IMR-90 (cell line): ENCODE results near the gene NUDCD3. TPM values are rescaled to one million over a fixed set of nuclear protein-coding genes. Genes with fewer than 3 reads are reported as not detected.
A peak's percentile ranks its signal among the peaks of the same experiment; 100 is the strongest.

ENCODE experiments used
- ATAC-seq: fragments of 200-7000 bp; cut with Tn5 transposase; 2 replicates; pipeline ENCODE4 v1.9.1; 2020; ENCODE audit warnings: low read depth, mild to moderate bottlenecking, moderate library complexity
- BruUV-seq: library from RNA; stranded (reverse); fragments of 400-500 nt; replicated peaks from 2 replicates; lab custom pipeline; 2021; lab: Mats Ljungman, UMichigan
- CTCF ChIA-PET: fragments of 300-600 bp; formaldehyde crosslinking; extraction: SDS; loops from one replicate; lab custom pipeline; 2021; ENCODE audit warnings: antibody characterized with exemption; lab: Yijun Ruan, JAX
- POLR2A ChIA-PET: fragments of 300-600 bp; sonication (Branson Sonifier 250); formaldehyde crosslinking; loops from one replicate; lab custom pipeline; 2022; ENCODE audit warnings: antibody characterized with exemption; ENCODE audit not compliant: unreplicated experiment; lab: Charles Lee
- DNase-seq: peaks from one replicate; pipeline ENCODE4 v3.0.0; 2013
- H2AFZ ChIP-seq: replicated peaks from 2 replicates; pipeline ENCODE3; 2013; ENCODE audit warnings: low read length, mild to moderate bottlenecking; ENCODE audit not compliant: poor library complexity
- H2AK5ac ChIP-seq: 2 replicates; pipeline ENCODE4 v1.6.1; 2013; ENCODE audit warnings: low read depth, low read length, inconsistent platforms
- H2AK9ac ChIP-seq: replicated peaks from 2 replicates; pipeline ENCODE3; 2013; ENCODE audit warnings: mild to moderate bottlenecking, low read depth, low read length, moderate library complexity; ENCODE audit not compliant: poor library complexity
- H2BK120ac ChIP-seq: 2 replicates; pipeline ENCODE4 v1.6.1; 2013; ENCODE audit warnings: low read depth, low read length, inconsistent platforms
- H2BK15ac ChIP-seq: 3 replicates; pipeline ENCODE4 v1.6.1; 2013; ENCODE audit warnings: low read depth, low read length, inconsistent platforms
- H2BK20ac ChIP-seq: 2 replicates; pipeline ENCODE4 v1.6.1; 2013; ENCODE audit warnings: low read depth, mild to moderate bottlenecking, inconsistent platforms, low read length, moderate library complexity
- H2BK5ac ChIP-seq: 2 replicates; pipeline ENCODE4 v1.6.1; 2013; ENCODE audit warnings: mild to moderate bottlenecking, low read depth, low read length, inconsistent platforms; ENCODE audit not compliant: poor library complexity, severe bottlenecking
- H3K14ac ChIP-seq: replicated peaks from 2 replicates; pipeline ENCODE4 v1.6.1; 2013; ENCODE audit warnings: low read depth, low read length, inconsistent platforms
- H3K18ac ChIP-seq: 2 replicates; pipeline ENCODE4 v1.6.1; 2013; ENCODE audit warnings: low read depth, low read length, control low read depth
- H3K23ac ChIP-seq: 2 replicates; pipeline ENCODE4 v1.6.1; 2013; ENCODE audit warnings: low read depth, low read length, inconsistent platforms
- H3K27ac ChIP-seq: 2 replicates; pipeline ENCODE4 v1.5.1; 2013; ENCODE audit warnings: mild to moderate bottlenecking, control low read depth, low read length; ENCODE audit not compliant: insufficient read depth
- H3K27me3 ChIP-seq: 2 replicates; pipeline ENCODE4 v1.6.1; 2013; ENCODE audit warnings: low read length; ENCODE audit not compliant: control insufficient read depth, insufficient read depth
- H3K36me3 ChIP-seq: 2 replicates; pipeline ENCODE4 v1.6.1; 2013; ENCODE audit warnings: low read length, mixed read lengths; ENCODE audit not compliant: control insufficient read depth, insufficient read depth
- H3K4ac ChIP-seq: 2 replicates; pipeline ENCODE4 v1.6.1; 2013; ENCODE audit warnings: low read depth, low read length, inconsistent platforms
- H3K4me1 ChIP-seq: 2 replicates; pipeline ENCODE4 v1.6.1; 2013; ENCODE audit warnings: low read length, mixed read lengths; ENCODE audit not compliant: control insufficient read depth, insufficient read depth
- H3K4me2 ChIP-seq: 2 replicates; pipeline ENCODE4 v1.6.1; 2013; ENCODE audit warnings: low read depth, mild to moderate bottlenecking, control low read depth, low read length, moderate library complexity
- H3K4me3 ChIP-seq: 2 replicates; pipeline ENCODE4 v1.5.1; 2013; ENCODE audit warnings: low read depth, mild to moderate bottlenecking, control low read depth, low read length, moderate library complexity; ENCODE audit not compliant: insufficient read depth
- H3K56ac ChIP-seq: 2 replicates; pipeline ENCODE4 v1.6.1; 2013; ENCODE audit warnings: low read length, inconsistent platforms; ENCODE audit not compliant: insufficient read depth; ENCODE audit errors: extremely low read depth
- H3K79me1 ChIP-seq, 2 experiments: 2 replicates each; pipeline ENCODE4 v1.6.1; 2013; ENCODE audit warnings: low read length in 2 of 2, inconsistent platforms in 1 of 2, low read depth in 1 of 2
- H3K9ac ChIP-seq: 2 replicates; pipeline ENCODE4 v1.6.1; 2013; ENCODE audit warnings: low read depth, low read length, control low read depth
- H3K9me1 ChIP-seq: 2 replicates; pipeline ENCODE4 v1.6.1; 2013; ENCODE audit warnings: low read length, inconsistent platforms; ENCODE audit not compliant: insufficient read depth
- H3K9me3 ChIP-seq: 2 replicates; pipeline ENCODE4 v1.6.1; 2013; ENCODE audit warnings: low read length; ENCODE audit not compliant: control insufficient read depth, insufficient read depth
- H4K20me1 ChIP-seq: 2 replicates; pipeline ENCODE4 v1.6.1; 2013; ENCODE audit warnings: low read length, inconsistent platforms; ENCODE audit not compliant: insufficient read depth
- H4K5ac ChIP-seq: 2 replicates; pipeline ENCODE4 v1.6.1; 2013; ENCODE audit warnings: mild to moderate bottlenecking, low read depth, low read length, control low read depth
- H4K8ac ChIP-seq, 2 experiments: 2 replicates each; pipeline ENCODE4 v1.6.1; 2013; ENCODE audit warnings: low read depth in 2 of 2, low read length in 2 of 2, control low read depth in 1 of 2, inconsistent platforms in 1 of 2
- H4K91ac ChIP-seq: 2 replicates; pipeline ENCODE4 v1.6.1; 2013; ENCODE audit warnings: low read depth, low read length, inconsistent platforms; ENCODE audit not compliant: insufficient read depth
- BHLHE40 ChIP-seq: fragments of 150-350 bp; IDR thresholded peaks from 2 replicates; pipeline ENCODE4 v1.6.1; 2016; ENCODE audit warnings: mild to moderate bottlenecking, low read depth, low read length
- CEBPB ChIP-seq: IDR thresholded peaks from 2 replicates; pipeline ENCODE4 v1.6.1; 2012; ENCODE audit warnings: low read depth, low read length, improper control_type of control experiment
- CHD1 ChIP-seq: IDR thresholded peaks from 2 replicates; pipeline ENCODE4 v1.6.1; 2012; ENCODE audit warnings: low read depth, low read length, improper control_type of control experiment
- ELK1 ChIP-seq: fragments of 150-350 bp; IDR thresholded peaks from 2 replicates; pipeline ENCODE4 v1.6.1; 2016; ENCODE audit warnings: low read depth, mild to moderate bottlenecking, low read length, moderate library complexity, borderline replicate concordance
- FOS ChIP-seq: fragments of 150-350 bp; IDR thresholded peaks from 2 replicates; pipeline ENCODE4 v1.6.1; 2016; ENCODE audit warnings: low read depth, low read length
- MAFK ChIP-seq: IDR thresholded peaks from 2 replicates; pipeline ENCODE4 v1.6.1; 2012; ENCODE audit warnings: low read depth, low read length, improper control_type of control experiment
- MAZ ChIP-seq: IDR thresholded peaks from 2 replicates; pipeline ENCODE4 v1.6.1; 2012; ENCODE audit warnings: low read depth, mild to moderate bottlenecking, low read length, improper control_type of control experiment, moderate library complexity, borderline replicate concordance
- MXI1 ChIP-seq: IDR thresholded peaks from 2 replicates; pipeline ENCODE4 v1.6.1; 2012; ENCODE audit warnings: low read depth, mild to moderate bottlenecking, low read length, moderate library complexity, borderline replicate concordance
- NFE2L2 ChIP-seq: fragments of 150-350 bp; IDR thresholded peaks from 2 replicates; pipeline ENCODE4 v1.6.1; 2016; ENCODE audit warnings: low read depth, mild to moderate bottlenecking, low read length
- POLR2A ChIP-seq: IDR thresholded peaks from 2 replicates; pipeline ENCODE4 v1.6.1; 2012; ENCODE audit warnings: mild to moderate bottlenecking, low read depth, low read length
- RAD21 ChIP-seq: IDR thresholded peaks from 2 replicates; pipeline ENCODE4 v1.6.1; 2012; ENCODE audit warnings: low read length, improper control_type of control experiment
- RCOR1 ChIP-seq: IDR thresholded peaks from 2 replicates; pipeline ENCODE4 v1.6.1; 2012; ENCODE audit warnings: mild to moderate bottlenecking, low read length, improper control_type of control experiment; ENCODE audit not compliant: insufficient replicate concordance
- RFX5 ChIP-seq: IDR thresholded peaks from 2 replicates; pipeline ENCODE4 v1.8.0; 2012; ENCODE audit warnings: low read depth, mild to moderate bottlenecking, low read length, moderate library complexity
- SMC3 ChIP-seq: fragments of 150-350 bp; IDR thresholded peaks from 2 replicates; pipeline ENCODE4 v1.6.1; 2016; ENCODE audit warnings: low read depth, mild to moderate bottlenecking, antibody characterized with exemption, low read length, moderate library complexity
- WGBS, 2 experiments: methylation state at CpG; one replicate each; pipeline versions ENCODE4 v1.1.5 to v1.1.7; 2013; ENCODE audit warnings: missing lambda C conversion rate in 2 of 2; ENCODE audit not compliant: insufficient read length in 1 of 2; ENCODE audit errors: extremely low coverage in 2 of 2; 5-methylcytosine and 5-hydroxymethylcytosine counted together
- dilution Hi-C: fragments of 300-500 bp; cut with HindIII; formaldehyde crosslinking; loops from one replicate; pipeline ENCODE4 v1.14.3; 2018; ENCODE audit warnings: low sequenced_read_pairs; ENCODE audit not compliant: unreplicated experiment
- in situ Hi-C: fragments of 300-500 bp; cut with MboI; formaldehyde crosslinking; loops from 3 replicates; pipeline ENCODE4 v1.14.3; 2019; ENCODE audit warnings: low sequenced_read_pairs, inconsistent platforms, mixed read lengths
- intact Hi-C: fragments of 100-400 bp; cut with micrococcal nuclease; formaldehyde crosslinking; loops from 2 replicates; pipeline ENCODE4 v1.10.0; 2022
- polyA plus RNA-seq, 3 experiments: library from polyadenylated mRNA; depleted of rRNA; stranded (reverse); fragments of >200 nt; gene quantifications; 2 replicates each; pipeline ENCODE4 v1.2.3, GENCODE V29; 2012; ENCODE audit warnings: low replicate concordance in 1 of 3
- total RNA-seq: library from RNA; depleted of rRNA; stranded (reverse); fragments of >200 nt; gene quantifications from 2 replicates; pipeline ENCODE4 v1.2.3, GENCODE V29; 2012
- TF ChIP-seq, protein P1 (sequence below): fragments of 150-350 bp; IDR thresholded peaks from 2 replicates; pipeline ENCODE4 v1.6.1; 2017; ENCODE audit warnings: mild to moderate bottlenecking, antibody characterized with exemption, low read length, low read depth

NUDCD3 gene
- total and polyA plus RNA-seq, 2 of the 4 experiments (the other 2 are of a cell fraction) = 49.5 to 76.0 TPM

DNA sequence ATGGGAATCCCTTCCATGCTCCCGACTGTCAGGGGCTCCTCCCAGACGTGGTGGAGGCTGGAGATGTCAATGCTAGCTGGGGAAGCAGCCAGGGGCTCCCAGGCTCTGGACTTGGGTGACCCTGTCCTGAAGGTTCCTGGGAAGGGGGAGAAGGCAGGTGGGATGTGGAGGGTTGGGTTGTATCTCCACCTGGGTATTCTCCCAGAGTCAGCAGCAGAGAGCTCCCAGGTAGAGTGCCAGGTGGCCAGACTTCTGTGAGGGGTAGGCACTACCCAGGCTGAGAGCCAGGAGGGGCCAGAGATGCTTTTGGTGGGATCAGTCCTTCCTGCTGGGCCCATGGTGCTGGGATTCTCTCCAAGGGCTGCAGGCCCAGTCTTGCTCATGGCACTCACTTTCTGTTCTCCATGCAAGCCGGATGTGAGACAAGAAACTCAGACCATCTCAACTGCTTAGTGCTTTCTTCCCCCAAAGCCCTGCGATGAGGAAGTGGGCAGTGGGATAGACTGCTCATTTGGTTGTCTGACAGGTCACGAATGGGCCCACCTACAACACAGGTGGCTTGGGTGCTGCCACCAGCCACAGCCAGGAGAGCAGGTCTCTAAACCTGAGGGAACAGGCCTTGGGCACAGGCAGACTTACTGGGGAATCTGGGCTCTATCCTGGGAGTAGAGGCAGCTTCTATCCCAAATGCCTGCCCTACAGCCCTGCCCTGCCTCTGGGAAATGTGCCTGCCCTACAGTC lies 112.6 kb downstream of the NUDCD3 start:
- peak overlapping the region; percentile 69 for H3K14ac ChIP-seq
- H2AK9ac ChIP-seq = peak overlapping the region; percentile 55
- no peaks in the 10 kb centered on the region for H4K20me1 ChIP-seq
- H3K9ac ChIP-seq = no peak overlapping the region
- peak overlapping the region; percentile 95 for H2BK120ac ChIP-seq
- H4K5ac ChIP-seq = peak overlapping the region; percentile 52; the same call in 1 of the 2 replicates
- peaks cover 0 to 36% of the 10 kb centered on the region in 2 experiments; a peak in 2 of 4 replicates for H3K79me1 ChIP-seq
- ChIA-PET POLR2A (no interaction called here), CTCF (no interaction called here)
- peak overlapping the region; percentile 99 for H2AK5ac ChIP-seq
- in situ Hi-C loops = no loop called here
- H2AFZ ChIP-seq = no peak overlapping the region
- peak overlapping the region; percentile 89 for H2BK20ac ChIP-seq
- H3K4me2 ChIP-seq = no peak overlapping the region
- H4K91ac ChIP-seq = peak overlapping the region; percentile 84
- intact Hi-C loops = no loop called here
- H3K56ac ChIP-seq = peak overlapping the region; percentile 60; the same call in 1 of the 2 replicates
- H2BK15ac ChIP-seq = peak overlapping the region; percentile 99; the same call in 2 of the 3 replicates
- peak overlapping the region; percentile 50; the same call in 1 of the 2 replicates for H3K23ac ChIP-seq
- peak overlapping the region; percentile 81 for H3K27ac ChIP-seq
- WGBS, 2 experiments = no CpG with 5 or more reads among the region's 5 CpGs
- ATAC-seq (no peak), DNase-seq (no peak)
- H3K18ac ChIP-seq = peak overlapping the region; percentile 45; the same call in 1 of the 2 replicates
- H3K4me3 ChIP-seq = no peak overlapping the region
- peak overlapping the region; percentile 78 for H2BK5ac ChIP-seq
- peaks cover 60% of the 10 kb centered on the region for H3K9me1 ChIP-seq
- BruUV-seq = no TSS peak
- no peaks in the 10 kb centered on the region for H3K36me3 ChIP-seq
- dilution Hi-C loops = no loop called here
- H3K27me3 ChIP-seq = no peaks in the 10 kb centered on the region
- H3K4ac ChIP-seq = peak overlapping the region; percentile 92
- no peaks in the 10 kb centered on the region for H3K9me3 ChIP-seq
- H4K8ac ChIP-seq = peak overlapping the region; percentile 74 to 76
- peaks cover 40% of the 10 kb centered on the region for H3K4me1 ChIP-seq
- TF ChIP-seq MXI1 (no peak), MAFK (no peak), CHD1 (no peak), CEBPB (no peak), RCOR1 (no peak), MAZ (no peak), POLR2A (no peak), NFE2L2 (no peak), SMC3 (no peak), FOS (no peak), ELK1 (no peak), RAD21 (no peak), RFX5 (no peak), BHLHE40 (no peak)
- TF ChIP-seq, protein P1, sequence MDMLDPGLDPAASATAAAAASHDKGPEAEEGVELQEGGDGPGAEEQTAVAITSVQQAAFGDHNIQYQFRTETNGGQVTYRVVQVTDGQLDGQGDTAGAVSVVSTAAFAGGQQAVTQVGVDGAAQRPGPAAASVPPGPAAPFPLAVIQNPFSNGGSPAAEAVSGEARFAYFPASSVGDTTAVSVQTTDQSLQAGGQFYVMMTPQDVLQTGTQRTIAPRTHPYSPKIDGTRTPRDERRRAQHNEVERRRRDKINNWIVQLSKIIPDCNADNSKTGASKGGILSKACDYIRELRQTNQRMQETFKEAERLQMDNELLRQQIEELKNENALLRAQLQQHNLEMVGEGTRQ = no peak
